CD4-positive, alpha-beta T cell treated with Interleukin-17A for 4 hours (primary cell): Measurements from ENCODE around the gene BHLHA15.

Experiments used
- DNase-seq: peaks from one replicate; pipeline ENCODE4 v3.0.0-alpha.2; 2020; ENCODE audit warnings: mixed read lengths

Gene BHLHA15

GRCh38 chr7:98228801-98229200 is 17.6 kb downstream of the BHLHA15 start:
- DNase-seq = no peak

GRCh38 chr7:98229441-98229840 is 18.2 kb downstream of the BHLHA15 start:
- DNase-seq = no peak

- no peak for DNase-seq
These were observed 18.9 kb downstream of the BHLHA15 start for GRCh38 chr7:98229991-98230745.

- no peak for DNase-seq
These were observed 19.7 kb downstream of the BHLHA15 start for GRCh38 chr7:98230746-98231471.

- no peak for DNase-seq
These were observed 20.4 kb downstream of the BHLHA15 start for GRCh38 chr7:98231493-98232262.

- DNase-seq = no peak
These were observed 21.0 kb downstream of the BHLHA15 start for GRCh38 chr7:98232263-98232585.

- DNase-seq = no peak
These were observed 21.6 kb downstream of the BHLHA15 start for GRCh38 chr7:98232799-98233198.

GRCh38 chr7:98233219-98234070 is 22.2 kb downstream of the BHLHA15 start:
- DNase-seq = no peak

- no peak for DNase-seq
These were observed 23.3 kb downstream of the BHLHA15 start for GRCh38 chr7:98234429-98235147.

GRCh38 chr7:98235901-98236300 is 24.7 kb downstream of the BHLHA15 start:
- no peak for DNase-seq

- DNase-seq = no peak
These were observed 25.3 kb downstream of the BHLHA15 start for GRCh38 chr7:98236355-98237185.

- DNase-seq = no peak
These were observed 26.8 kb downstream of the BHLHA15 start for GRCh38 chr7:98238076-98238475.

GRCh38 chr7:98238976-98239375 is 27.7 kb downstream of the BHLHA15 start:
- no peak for DNase-seq

GRCh38 chr7:98240961-98241673 is 29.9 kb downstream of the BHLHA15 start:
- DNase-seq = peak; percentile 46

GRCh38 chr7:98241674-98242241 is 30.5 kb downstream of the BHLHA15 start:
- no peak for DNase-seq

GRCh38 chr7:98242342-98242741 is 31.1 kb downstream of the BHLHA15 start:
- no peak for DNase-seq

GRCh38 chr7:98242934-98243333 is 31.7 kb downstream of the BHLHA15 start:
- no peak for DNase-seq

- no peak for DNase-seq
These were observed 33.6 kb downstream of the BHLHA15 start for GRCh38 chr7:98244871-98245270.

GRCh38 chr7:98248156-98248555 is 36.9 kb downstream of the BHLHA15 start:
- no peak for DNase-seq

GRCh38 chr7:98249106-98249505 is 37.9 kb downstream of the BHLHA15 start:
- peak; percentile 15 for DNase-seq
